DMS79 treated with DMSO at 0.1 percent for 48 hours (cell line): ENCODE measurements around the gene TSPAN18.

Experiments
- DNase-seq: peaks from one replicate; lab custom pipeline; 2025; lab: John Stamatoyannopoulos, UW

TSPAN18 gene

DNA sequence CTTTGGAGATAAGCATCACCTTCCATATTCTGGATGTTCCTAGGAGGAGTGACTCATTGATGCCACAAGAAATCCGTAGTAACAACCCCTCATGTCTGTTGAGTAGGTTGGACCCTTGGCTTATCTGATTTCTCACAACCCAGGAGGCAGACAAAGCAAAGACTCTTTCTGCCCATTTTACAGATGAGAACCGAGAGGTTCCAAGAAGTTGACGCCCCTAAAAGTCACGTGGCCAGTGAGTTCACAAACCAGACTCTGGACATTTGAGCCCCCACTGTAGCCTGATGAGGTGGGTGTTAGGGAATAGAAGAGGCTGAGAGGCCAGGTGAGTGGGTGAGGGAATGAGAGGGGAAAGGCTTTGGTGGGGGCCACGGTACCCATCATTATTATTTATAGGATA, 70.3 kb downstream of the TSPAN18 start:
- no peak for DNase-seq

DNA sequence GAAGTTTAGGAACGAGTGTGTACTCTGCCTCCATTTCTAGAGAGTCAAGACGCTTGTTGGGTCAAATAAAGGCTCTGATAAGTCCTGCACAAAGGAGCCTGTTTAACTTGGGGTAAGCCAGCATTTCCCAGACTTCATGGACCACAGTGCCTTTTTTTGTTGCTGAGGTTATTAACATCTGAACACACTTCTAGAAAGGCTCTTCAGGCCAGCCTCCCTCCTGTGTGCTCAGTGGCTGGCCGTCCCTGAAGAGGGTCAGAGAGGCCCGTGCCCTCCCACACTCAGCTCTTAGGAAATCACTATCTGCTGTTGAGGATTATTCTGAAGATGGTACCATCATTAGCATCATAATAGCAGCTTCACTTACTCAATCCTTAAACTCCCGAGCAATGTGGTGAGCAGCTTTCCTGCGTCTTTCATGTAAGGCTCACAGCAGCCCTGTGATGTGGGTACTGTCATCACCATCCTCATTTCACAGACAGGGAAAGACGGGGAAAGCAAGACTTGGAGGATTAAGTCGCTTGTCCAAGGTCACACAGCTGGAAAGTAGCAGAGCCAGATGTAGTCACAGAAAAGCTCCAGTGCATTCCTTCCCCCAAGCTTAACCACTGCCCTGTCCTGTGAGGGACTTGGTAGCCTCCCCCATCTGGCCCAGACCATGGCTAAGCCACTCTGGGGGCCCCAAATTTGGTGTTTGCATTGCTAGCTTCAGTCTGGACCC, 71.3 kb downstream of the TSPAN18 start:
- no peak for DNase-seq

GRCh38 chr11:44798607-44798972, 71.8 kb downstream of the TSPAN18 start:
- DNase-seq, result no peak

DNA sequence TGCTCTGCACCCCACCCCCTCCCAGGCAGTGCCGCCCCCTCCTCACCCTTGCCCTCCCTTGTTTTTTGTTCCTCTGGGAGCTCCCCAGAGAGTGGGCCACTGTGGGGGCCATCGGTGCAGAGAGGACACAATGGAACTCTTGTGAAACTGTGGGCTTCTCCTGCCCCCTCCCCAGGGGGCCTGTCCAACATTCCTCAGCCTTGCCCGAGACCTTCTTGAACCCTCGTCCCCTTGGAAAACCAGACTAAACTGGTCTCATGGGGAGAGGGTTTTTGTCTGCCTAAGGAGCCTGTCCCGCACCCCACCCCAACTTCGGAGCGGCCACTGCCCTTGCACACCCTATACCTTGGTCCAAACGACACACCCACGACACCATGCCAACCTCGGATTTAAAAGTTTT, 72.2 kb downstream of the TSPAN18 start:
- DNase-seq, result no peak

DNA sequence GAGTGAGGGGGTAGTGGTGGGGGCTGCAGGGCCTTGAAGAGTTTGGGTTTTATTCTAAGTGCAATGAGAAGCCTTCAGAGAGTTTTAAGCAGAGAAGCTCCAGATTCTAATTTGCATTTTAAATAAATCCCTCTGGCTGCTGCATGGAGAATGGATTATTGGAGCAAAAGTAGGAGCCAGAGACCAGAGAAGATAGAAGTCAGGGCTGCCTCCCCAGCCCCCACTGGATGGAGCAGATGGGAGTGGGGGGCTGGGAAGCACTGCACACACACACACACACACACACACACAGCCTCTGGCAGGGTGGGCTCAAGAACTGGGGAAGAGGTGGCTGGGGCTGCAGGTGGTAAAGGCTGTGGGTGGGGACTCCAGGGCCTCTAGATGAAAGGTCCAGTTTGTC, 75.6 kb downstream of the TSPAN18 start:
- no peak for DNase-seq

- DNase-seq, result no peak
These were observed 76.2 kb downstream of the TSPAN18 start for GRCh38 chr11:44803009-44803408.

GRCh38 chr11:44804449-44805437, 78.0 kb downstream of the TSPAN18 start:
- DNase-seq, result no peak

DNA sequence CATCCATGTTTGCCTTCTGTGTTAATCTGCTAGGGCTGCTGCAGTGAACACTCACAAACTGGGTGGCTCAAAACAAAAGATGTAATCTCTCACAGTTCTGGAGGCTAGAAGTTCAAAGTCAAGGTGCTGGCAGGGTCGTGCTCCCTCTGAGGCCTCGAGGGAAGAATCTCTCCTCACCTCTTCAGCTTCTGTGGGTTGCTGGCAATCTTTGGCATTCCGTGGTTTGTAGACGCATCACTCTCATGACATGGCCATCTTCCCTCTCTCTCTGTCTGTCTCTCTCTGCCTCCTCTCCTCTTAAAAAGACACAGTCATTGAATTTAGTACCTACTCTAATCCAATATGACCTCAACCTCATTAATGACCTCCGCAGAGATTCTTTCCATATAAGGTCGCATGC, 78.8 kb downstream of the TSPAN18 start:
- DNase-seq, result no peak

DNA sequence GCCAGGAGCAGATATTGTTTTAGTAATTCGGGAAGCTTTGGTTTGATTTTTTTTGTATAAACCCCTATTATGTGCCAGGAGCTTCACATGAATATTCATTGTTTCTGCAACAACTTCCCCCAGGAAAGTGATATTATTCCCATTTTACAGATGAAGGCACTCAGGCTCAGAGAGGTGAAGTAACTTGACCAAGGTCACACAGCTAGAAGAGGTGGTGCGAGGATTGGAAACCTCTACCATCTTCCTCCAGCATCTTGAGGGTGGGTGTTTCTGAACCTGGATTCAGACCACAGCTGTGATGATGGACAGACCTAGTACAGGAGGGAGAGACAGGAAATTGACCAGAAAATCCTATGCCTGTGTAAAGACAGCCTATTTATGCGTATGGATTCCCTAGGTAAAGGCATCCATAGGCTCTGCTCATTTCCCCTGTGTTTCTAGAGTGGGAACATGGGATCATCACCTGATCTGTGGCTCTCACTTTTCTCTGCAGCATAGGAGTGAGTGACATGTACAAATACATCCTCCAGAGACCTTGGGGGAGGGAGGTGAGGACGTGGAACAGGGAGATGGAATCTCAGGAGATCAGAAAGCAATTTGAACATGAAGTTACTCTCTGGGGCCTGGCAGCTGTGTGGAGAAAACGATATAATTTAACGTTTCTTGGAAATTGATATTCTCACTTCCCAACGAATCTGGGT, 81.4 kb downstream of the TSPAN18 start:
- DNase-seq, result no peak

- DNase-seq, result no peak
These were observed 82.5 kb downstream of the TSPAN18 start for GRCh38 chr11:44809283-44809682.

GRCh38 chr11:44811841-44812448, 85.2 kb downstream of the TSPAN18 start:
- no peak for DNase-seq

- DNase-seq, result no peak
These were observed 86.2 kb downstream of the TSPAN18 start for GRCh38 chr11:44812971-44813370.

DNA sequence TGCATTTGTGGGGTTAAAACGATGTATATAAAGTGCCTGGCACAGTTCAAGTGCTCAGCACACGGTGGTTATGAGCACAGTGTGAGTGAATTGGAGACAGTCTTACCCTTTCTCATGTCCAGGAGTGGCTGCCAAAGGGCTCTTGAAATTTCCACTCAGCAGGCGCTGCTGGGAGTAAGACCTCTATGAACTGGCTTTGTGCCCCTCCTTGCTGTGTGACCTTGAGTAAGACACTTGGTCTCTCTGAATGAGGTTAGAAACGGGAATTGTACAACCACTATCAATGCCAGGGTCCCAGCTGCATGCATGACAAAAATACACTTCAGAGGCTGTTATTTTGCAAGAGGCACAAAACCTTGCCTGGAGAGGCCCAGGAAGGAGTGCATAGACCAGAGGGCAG, 86.6 kb downstream of the TSPAN18 start:
- peak; percentile 86 for DNase-seq

- DNase-seq, result peak; percentile 10
These were observed 88.3 kb downstream of the TSPAN18 start for GRCh38 chr11:44814881-44815592.

GRCh38 chr11:44815917-44816456, 89.2 kb downstream of the TSPAN18 start:
- DNase-seq, result no peak

DNA sequence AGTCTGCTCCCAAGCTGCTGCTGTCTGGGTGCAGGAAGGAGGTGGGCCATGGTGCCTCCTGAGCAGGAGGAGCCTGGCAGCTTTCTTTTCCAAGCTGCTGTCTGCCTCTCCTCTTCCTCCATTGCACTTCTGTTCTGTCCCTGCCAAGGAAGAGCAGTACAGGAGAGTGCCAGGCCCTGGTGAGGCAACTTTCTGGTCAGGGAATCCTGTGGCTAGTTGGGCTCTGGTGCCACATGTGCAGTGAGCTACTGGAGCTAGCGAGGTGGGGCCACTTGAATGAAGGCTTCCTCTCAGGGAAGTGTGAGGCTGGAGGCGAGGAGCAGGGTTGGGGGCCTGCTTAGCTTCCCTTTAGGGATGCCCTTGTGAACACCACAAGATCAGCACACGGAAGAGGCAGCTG, 90.0 kb downstream of the TSPAN18 start:
- DNase-seq, result no peak

DNA sequence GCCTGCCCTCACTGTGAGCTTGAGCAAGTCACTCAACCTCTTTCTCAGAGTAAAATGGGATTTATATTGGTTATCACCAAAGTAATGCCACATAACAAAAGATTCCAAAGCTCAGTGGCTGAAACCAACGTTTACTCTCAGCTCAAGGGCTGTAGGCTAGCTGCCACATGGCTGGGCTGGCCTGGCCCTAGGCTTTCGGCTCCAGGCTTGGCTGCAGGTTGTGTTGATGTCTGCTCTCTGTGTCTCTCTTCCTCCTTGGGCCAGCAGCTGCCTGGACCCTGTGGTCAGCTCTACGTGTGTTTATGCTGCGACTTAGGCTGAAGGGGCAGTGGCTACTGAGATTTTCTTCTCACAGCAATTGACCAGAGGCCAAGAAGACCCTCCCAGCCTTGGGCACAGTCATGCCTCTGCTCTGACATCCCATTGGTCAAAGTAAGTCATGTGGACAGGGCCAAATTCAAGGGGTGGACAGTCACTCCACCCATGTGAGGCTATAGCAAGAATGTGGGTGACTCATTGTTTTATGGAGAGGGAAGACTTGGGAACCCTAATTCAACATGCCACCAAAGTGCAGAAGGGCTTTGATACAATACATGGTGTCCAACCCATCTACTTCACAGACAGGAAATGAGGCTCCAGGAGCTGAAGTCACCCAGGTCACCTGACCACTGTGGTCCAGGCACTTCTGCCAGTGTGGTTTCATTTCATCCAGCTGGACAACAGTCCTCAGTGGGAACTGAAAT, 90.6 kb downstream of the TSPAN18 start:
- DNase-seq, result no peak

GRCh38 chr11:44818110-44818509, 91.3 kb downstream of the TSPAN18 start:
- DNase-seq, result no peak

- no peak for DNase-seq
These were observed 92.6 kb downstream of the TSPAN18 start for GRCh38 chr11:44819346-44819745.

DNA sequence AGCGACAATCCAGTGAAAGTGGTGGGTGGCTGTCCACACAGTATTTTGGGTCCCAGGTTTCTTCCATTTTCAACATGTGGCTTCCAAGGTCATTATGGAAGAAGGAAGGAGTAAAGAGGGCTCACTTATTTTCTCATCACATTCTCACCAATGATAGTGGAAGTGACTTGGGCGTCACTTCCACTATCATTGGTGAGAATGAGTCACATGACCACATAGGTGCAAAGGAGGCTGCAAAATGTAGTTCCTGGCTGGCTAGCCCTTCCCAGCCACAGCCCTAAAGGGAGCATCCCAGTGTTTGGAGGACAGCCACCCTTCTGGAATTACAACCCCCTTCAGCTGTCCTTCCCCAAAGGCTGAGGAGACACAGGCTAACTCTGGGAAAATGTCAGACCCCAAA, 95.6 kb downstream of the TSPAN18 start:
- no peak for DNase-seq

- DNase-seq, result no peak
These were observed 96.2 kb downstream of the TSPAN18 start for GRCh38 chr11:44823006-44823405.
